HG03469 (cell line): ENCODE results near the gene EDN1.

Experiments
- ATAC-seq: cut with Tn5 transposase; IDR thresholded peaks from one replicate; pipeline ENCODE4 v1.9.1; 2021; ENCODE audit warnings: mild to moderate bottlenecking, moderate library complexity, moderate number of reproducible peaks; ENCODE audit not compliant: unreplicated experiment

Gene EDN1

DNA sequence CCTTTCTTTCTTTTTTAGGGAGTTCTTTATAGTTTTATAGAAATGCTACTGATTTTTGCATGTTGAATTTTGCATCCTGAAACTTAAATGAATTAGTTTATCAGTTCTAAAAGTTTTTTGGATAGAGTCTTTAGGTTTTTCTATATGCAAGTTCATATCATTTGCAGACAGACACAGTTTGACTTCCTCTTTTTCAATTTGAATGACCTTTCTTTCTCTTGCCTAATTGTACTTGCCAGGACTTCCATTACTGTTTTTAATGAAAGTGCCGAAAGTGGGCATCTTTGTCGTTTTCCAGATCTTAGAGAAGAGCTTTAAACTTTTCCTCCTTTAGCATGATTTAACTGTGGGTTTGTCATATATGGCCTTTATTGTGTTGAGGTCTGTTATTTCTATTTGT is 21.1 kb upstream of the EDN1 start:
- ATAC-seq = no peak

DNA sequence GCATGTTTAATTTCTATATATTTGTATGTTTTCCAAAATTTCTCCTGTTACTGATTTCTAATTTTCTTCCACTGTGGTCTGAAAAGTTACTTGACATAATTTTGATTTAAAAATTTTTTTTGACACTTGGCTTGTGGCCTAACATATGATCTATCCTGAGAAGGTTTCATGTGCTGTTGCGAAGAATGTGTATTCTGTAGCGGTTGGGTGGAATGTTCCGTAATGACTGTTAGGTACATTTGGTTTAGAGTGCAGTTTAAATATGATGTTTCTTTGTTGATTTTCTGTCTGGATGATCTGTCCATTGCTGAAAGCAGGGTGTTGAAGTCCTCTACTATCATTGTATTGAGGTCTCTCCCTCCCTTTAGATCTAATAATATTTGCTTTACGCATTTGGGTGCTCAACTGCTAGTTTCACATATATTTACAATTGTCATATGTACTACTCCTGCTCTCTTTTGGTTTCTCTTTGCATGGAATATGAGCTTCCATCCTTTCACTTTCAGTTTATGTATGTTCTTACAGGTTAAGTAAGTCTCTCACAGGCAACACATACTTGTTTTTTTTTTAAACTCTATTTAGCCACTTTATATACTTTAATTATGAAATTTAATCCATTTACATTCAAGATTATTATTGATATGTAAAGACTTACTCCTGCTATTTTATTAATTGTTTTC is 19.5 kb upstream of the EDN1 start:
- ATAC-seq = no peak

DNA sequence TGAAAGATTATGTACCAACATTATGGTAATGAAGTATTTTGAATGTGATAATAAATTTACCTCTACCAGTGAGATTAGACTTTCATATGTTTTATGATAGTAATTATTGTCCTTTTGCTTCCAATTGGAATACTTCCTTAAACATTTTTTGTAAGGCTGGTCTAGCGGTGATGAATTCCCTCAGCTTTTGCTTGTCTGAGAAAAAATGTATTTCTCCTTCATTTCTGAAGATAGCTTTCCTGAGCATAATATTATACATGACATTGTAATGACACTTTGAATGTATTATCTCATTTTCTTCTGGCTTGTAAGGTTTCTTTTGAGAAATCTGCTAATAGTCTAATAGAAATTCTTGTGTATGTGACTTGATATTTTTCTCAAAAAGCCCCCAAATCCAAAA is 18.6 kb upstream of the EDN1 start:
- no peak for ATAC-seq

DNA sequence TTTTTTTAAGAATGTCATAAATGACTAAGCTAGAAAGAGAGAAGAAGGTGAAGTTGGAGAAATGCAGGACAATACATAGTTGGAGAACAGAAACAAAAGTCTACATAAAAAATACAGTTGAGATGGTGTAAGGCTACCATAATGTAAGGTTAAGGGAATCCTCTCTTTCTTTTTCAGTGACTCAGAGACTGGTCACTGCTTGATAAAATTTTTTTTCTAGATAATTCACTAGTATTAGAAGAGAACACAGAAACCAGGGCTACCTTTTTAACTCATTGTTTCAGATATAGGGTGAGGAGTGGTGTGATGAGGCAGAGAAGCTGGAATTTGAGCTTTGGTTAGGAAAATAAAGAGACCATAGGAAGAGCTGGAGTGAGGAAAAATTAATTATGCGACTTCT is 18.2 kb upstream of the EDN1 start:
- no peak for ATAC-seq

DNA sequence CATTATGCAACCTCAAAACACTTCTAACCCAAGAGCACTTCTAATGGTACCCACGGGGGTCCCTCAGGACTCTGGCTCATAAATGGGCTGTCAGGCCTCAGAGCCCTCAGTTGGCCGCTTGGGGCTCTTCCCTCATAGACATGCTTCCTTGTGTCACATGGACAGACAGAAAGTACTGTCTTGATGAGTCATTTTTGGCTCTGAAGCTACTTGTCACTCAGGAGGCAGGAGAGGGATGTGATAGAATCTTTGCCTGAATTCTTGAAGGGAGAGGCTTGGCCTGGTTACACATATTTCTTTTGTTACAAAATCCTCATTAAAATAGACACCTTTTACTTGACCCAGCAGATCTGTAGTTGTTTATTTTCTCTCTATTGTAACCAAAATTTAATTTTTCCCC is 15.1 kb upstream of the EDN1 start:
- ATAC-seq = no peak

DNA sequence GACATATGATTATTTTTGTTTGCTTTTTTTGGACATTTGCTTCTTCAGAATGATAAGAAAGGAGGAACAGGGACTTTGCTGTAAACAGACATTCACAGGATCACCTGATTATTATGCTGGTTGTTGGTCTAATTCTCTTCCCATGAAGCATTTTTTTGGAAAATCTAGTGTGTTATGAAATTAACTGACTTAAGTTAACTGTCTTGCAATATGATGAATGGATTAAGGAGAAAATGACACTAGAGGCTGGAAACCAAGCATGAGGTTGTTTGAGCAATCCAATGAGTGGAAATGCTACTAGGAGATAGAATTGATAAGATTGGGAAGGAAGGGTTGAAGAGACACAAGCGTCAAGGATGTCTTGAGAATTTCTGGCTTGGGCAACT is 13.2 kb upstream of the EDN1 start:
- no peak for ATAC-seq

DNA sequence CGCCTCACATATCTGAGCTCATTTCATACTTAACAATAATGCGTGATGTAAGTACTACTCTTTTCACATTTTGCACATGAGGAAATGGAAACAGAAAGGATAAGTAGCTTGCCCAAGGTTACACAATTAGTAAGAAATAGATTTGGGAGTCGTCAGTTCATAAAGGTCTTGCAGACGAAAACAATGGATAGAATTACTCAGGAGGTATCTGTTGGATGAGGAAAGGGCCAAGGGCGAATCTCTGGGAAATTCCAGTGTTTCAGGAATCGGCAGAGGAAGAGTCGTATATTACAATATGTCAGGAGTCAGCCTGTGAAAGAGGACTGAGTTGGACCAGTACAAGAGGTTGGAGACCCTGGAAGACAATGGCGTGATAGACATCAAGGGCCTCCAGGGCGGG is 12.8 kb upstream of the EDN1 start:
- no peak for ATAC-seq

DNA sequence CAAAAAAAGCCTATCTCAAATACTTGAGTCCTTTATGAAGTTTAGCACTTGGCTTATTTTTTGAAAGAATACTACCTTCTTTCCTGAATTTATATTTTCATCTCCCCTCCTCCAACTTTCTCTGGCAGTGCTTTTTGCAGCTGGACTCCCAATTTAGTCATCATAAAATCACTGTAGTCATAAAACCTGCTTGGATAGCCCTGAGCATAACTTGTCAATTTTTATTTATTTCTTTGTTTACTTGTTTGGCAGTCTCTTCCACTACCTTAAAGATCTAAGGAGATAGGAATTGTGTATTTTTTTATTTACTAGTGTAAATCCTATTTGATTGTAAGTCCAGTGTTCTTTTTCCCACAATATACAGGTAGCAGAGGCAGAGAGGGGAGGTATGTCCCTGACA is 11.2 kb upstream of the EDN1 start:
- no peak for ATAC-seq

DNA sequence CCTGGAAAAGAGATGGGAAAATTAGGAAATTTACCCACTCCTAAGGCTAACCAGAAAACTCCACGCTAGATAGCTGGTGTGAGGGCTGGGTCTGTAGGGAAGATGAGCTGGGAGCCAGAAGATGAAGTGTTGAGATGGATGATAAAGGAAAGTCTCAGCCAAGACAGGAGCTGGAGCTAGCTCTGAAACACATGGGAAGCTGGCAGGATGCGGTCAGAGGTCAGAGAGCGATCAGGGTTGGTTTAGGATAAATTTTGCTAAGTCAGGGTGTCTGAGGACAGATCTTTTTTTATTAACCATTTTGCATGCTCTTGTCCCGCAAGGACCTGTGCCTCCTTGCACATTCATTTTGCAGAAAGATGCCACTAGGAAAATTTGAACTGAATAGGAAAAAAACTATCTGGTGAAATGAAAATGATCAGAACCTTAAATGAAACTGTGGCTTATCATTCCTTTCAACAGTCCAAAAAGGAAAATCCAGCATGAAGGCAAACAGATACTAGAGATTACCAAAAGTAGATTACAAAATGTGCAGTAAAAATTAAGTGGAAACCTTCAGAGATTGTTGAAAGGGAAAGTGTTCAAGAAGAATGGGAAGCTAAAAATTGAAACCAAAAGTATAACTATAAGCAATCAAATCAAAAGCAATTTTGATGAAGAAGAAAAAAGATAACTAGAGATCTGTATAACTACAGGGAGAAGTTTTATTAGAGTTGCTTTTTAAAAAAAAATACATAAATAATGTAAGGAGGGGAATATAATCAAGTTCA is 10.7 kb upstream of the EDN1 start:
- no peak for ATAC-seq

DNA sequence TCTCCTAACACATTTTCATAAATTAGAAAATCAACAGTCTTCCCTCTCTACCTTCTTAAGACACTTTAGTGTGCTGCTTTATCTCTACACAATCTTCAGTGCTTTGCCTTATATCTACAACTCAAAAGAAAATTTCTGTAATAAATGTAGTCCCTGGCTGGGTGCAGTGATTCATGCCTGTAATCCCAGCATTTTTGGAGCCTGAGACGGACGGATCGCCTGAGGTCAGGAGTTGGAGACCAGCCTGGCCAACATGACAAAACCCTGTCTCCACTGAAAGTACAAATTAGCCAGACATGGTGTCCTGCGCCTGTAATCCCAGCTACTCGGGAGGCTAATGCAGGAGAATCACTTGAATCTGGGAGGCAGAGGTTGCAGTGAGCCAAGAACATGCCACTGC is 9.7 kb upstream of the EDN1 start:
- no peak for ATAC-seq

DNA sequence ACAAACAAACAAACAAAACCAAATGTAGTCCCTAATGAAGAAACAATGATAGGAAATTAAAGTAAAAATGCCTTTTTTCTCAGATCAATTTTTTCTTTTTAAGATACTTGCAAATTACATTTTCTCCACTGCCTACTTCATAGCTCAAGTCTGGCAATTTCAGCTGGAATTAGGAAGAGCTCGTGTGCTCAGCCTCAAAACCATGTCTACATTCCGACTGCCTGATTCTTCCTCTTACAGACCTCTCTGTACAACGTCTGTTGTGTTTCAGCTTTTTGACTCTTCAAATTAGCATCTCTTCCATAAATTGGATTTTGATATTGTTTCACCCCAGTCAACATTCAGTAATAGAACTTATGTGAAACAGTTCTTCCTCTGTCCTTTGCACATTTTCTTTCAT is 9.3 kb upstream of the EDN1 start:
- ATAC-seq = no peak

DNA sequence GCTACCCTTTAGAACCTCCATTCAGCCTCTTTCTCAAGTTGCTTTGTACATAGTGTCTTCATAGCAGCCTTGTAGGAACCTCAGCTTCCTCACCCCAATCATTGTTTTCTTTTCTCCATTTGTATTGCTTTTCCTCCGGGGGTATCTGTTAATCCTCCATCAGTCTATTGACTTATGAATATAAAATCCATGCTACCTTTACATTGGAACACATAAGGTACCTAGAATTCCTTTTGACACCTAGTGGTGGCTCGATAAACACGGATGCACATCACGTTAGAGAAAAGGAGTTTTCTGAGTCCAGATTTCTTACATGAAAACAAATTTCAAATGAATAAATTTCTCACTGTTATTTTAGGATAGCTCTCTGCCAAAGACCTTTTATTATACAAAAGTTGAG is 6.3 kb upstream of the EDN1 start:
- ATAC-seq = no peak

DNA sequence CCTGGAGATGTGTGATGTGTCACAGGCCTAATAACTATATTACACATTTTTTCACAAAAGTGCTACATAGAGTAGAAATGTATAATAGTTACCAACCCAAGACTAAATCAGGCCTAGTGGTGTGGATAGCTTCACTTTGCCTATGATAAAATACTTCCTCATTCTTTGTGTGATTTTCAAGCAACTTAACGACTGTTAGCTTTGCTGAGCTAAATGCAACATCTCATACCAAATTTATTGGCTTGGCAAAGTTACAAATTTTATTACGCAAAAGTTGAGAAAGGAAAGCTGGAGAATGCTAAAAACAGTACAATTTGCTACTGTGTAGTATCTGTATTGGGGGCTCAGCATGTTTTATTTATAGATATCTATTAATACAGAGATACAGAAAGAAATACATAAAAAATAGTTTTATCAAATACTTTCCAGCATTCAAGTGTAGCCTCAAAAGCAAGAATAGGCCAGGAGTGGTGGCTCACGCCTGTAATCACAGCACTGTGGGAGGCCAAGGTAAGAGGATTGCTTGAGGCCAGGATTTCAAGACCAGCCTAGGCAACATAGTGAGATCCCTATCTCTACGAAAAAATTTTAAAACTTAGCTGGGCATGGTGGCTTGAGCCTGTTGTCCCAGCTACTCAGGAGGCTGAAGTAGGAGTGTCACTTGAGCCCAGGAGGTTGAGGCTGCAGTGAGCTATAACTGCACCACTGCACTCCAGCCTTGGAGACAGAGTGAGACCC is 3.6 kb upstream of the EDN1 start:
- ATAC-seq = no peak

DNA sequence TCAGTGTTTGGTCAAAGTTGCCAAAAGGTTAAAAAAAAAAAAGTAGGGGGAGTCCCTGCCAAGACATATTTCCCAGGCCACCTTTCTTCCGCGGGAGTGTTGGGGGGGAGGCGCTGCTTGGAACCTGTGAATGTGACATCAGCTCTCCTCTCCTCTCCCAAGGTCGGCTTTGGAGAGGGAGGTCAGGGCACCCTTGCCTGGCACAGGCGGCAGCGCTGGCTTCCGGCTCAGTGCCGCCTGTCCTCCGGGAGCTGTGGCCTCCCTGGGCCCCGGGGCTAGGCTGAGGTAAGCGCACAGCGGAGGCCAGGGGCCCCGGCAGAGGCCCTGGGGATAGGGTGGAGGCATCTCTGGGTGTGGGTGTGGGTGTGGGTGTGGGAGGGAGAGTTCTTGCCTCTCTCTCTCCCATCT is 1.9 kb upstream of the EDN1 start:
- ATAC-seq = no peak

DNA sequence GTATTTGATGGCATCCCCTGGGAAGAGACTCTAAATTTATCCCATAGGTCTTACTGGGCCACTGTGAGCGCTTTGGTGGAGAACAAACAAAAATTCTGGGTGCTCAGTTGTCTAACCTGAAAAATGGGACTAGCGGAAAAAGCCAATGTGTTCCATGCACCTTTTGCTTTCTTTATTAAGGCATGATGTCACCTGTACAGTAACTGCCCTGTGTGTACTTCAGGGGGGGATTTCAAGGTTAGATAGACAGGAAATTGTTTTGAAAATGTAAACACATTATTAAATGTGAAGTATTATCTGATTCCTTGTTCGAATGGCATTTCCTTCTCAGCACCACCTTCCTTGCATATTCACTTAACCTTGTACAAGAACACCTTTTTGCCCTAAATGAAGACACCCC is 1.2 kb upstream of the EDN1 start:
- ATAC-seq = no peak

DNA sequence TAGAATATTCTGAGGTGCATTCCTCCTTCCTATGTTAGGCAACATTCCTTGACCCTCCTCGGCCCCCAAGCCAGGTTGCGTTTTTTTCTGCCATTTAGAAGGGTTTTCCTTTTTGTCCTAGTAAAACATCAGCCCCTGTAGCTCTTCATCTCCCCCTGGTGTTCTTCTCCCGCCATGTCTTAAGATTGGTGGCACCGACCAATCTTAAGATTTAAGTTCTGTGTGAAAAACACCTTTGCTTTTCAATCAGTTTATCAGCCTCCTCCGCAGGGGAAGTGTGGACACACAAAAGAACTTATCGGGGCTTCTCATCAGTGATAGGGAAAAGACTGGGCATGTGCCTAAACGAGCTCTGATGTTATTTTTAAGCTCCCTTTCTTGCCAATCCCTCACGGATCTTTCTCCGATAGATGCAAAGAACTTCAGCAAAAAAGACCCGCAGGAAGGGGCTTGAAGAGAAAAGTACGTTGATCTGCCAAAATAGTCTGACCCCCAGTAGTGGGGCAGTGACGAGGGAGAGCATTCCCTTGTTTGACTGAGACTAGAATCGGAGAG is 719 bp upstream of the EDN1 start:
- no peak for ATAC-seq

DNA sequence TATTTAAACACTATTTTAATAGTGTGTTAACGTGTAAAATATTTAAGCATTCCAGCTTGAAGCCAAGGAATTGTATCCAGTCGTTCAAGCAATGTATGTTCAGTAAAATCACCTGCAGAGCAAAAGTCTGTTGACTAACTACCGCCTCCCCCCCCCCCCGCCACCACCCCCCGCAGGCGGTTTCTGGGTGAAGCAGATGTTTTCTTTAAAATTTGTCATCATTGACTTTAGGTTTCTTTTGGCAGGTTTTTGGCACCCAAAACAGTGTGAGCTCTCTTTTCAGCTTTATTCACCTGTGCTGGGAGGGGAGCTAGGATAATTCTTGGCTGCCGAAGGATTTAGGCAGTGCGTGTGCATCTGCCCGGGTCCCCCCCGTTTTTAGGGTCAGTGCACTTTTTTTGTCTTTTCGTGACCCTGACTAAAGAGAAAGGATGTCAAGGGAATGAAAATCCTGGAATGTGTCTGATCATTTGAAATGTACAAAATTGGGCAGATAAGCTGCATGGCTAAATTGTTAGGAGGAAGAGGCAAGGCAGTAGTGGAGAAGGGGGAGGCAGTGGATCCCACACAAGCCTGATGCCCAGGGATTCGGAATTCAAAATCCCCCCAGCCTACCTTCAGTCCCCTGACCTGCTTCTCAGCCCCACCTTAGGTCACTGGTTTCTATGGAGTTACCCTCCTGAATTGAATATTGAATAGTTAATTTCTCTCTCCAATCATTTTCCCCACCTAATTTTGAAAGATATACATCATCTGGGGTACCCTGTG is 1.1 kb downstream of the EDN1 start:
- no peak for ATAC-seq

DNA sequence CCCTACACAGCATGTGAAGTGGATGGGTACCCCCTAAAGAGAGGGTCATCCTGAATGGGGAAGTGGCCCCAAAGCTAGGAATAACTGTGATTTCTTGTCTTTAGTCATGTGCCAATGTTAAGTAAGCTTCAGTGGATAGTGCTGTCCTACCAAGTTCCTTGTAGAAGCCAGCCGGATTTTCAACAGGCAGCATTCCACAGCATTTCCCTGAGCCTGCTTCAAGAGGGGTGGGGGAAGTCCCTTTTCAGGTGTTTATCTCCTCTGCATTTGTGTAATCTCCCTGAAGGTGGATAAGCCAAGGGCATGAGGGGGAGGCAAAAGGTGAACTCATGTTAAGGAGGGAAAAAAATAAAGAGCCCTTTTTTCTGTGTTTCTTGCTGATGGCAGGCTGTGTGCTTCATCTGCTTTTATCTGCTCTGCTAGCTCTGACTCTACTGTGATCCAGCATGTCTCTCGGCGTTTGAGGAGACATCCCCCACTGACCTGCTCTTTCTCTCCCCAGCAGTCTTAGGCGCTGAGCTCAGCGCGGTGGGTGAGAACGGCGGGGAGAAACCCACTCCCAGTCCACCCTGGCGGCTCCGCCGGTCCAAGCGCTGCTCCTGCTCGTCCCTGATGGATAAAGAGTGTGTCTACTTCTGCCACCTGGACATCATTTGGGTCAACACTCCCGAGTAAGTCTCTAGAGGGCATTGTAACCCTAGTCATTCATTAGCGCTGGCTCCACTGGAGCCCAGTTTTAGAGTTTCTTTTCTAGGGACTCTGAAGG is 1.9 kb downstream of the EDN1 start:
- no peak for ATAC-seq

DNA sequence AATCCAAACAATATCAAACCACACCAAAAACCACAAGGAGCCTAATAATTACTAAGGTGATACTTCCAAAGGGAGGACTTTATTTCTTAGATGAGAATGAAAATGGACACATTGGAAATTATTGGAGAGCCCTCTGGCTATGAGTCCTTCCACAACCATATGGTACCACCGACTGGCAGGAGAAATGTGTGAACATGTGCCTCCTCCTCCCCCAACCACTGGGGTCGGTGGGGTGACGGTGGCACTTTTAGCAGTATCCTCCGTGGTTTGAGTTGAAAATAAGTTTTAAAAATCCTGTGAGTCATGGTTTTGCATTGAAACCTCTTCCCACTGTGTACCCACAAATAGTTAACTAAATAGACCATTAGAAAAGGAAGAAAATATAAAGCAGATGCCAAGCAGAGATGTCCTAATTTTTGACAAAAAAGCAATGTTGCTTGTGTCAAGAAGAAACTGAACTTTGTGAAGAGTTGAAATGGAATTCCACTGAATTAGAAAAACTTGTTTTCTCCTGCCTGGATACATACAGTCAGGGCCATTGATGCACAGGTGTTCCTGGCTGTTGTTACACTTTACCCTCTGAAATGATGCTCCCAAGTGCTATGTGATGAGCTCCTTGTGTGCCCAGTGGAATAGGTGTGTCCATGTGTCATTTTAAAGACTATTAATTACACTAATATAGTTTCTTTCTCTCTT is 3.2 kb downstream of the EDN1 start:
- no peak for ATAC-seq
